ENCODE measurements around the gene PIP5KL1.
"Not testable (repeated sequence)": the region's sequence is repeated elsewhere in the genome, so short reads cannot be mapped to it uniquely, and the experiment has no call there.

The PIP5KL1 gene

DNA sequence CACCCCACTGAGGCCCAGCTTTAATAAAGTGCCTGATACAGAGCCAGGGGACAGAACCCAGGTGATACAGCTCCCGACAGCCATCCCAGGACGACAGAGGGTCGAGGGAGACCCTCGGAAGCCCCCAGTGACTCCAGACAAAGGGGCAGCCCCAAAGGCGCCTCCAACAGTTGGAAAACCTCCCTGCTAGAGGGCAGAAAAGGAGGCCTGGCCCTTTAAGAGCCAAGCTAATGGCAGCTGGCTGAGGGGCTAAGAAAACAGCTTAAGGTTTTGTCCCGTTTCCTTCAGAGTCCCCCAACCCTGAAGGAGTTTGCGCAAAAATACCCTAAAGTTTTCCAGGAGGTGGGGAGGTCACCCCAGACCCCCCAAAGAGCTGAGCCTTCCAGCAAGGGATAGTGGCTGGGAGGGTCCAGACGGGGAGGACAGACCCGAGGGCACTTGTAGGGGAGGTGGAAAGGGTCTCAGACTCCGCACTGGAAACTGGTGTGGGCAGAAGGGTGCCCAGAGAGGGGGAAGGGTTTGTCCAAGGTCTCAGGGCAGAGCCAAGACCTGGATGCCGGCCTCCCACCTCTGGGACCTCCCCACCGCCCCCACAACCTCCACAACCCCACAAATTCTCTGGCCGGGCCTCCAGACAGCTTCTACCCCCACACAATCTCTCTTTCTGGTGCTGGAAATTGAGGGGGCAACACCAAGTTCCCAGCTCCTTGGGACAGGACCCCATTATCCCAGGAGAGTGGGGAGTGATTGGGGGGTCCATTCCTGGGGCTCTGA lies 44.9 kb downstream of the PIP5KL1 start:
- DNase-seq, result no peak

- no peak for DNase-seq
Observed at GRCh38 chr9:127884976-127885490, 45.5 kb downstream of the PIP5KL1 start.

GRCh38 chr9:127884427-127884911 lies 46.1 kb downstream of the PIP5KL1 start:
- no peak for DNase-seq

DNA sequence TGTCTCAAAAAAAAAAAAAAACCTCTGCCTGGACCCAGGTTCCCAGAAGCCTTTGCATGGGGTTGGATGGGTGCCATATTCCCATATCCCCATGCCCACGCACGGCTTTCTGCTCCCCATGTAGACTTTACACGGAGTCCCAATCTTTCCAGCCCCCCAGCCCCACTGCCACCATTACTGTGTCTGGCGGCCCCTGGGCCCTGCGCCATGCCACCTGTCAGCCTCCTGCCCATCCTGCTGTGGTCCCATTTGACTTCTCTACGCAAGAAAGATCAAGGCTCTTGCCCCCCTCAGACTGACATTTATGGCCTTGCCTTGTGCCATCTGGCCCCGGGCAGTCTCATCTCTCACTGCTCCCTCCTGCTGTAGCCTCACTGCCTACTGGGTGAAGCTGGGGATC lies 46.6 kb downstream of the PIP5KL1 start:
- DNase-seq, result no peak

- not testable (repeated sequence) for DNase-seq
Observed at GRCh38 chr9:127881715-127882114, 48.9 kb downstream of the PIP5KL1 start.

DNA sequence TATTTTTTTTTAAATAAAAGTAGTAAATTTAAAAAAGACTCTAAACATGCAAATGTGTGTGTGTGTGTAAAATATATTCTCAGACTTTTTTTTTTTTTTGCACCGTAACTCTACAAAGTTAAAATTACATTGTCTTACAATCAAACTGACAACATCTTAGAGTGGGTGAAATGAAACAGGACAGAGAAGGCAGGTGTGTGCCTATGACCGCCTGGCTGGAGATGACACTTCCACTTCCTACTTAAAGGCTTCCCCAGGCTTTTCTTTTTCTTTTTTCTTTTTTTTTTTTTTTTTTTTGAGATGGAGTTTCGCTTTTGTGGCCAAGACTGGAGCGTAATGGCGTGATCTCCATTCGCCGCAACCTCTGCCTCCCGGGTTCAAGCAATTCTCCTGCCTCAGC lies 50.4 kb downstream of the PIP5KL1 start:
- no peak for DNase-seq

GRCh38 chr9:127878652-127879390 lies 51.8 kb downstream of the PIP5KL1 start:
- no peak for DNase-seq

DNA sequence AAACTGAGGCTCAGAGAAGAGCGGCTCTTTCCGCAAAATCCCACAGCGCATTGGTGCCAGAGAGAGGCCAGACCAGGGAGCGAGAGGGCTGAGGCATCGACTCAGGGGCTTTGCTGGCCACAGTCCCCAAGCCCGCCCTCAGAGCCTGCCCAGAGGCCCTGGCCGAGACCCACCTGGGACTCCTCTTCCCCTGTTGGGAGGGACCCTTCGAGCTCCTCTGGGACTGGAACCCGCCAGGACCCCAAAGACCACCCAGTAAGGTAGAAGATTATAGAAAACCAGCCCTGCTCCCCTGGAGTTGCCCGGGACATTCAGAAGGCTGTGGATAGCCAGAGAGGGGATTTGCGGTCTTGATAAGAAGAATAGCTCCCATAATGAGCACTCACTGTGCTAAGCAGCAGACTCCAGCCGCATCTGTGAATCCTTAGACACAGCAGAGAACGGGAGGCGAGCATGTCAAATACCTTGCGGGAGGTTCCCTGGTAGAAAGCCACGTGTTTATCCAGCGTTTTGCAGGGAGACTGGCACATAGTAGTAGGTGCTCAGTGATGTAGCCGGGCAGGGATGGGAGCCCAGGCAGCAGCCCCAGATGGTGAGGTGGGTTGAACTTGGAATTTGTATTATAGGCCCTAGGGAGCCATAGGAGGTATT lies 52.5 kb downstream of the PIP5KL1 start:
- DNase-seq, result no peak

- DNase-seq, result no peak
Observed at GRCh38 chr9:127877566-127877998, 53.0 kb downstream of the PIP5KL1 start, which contains the start of gene AK1. Gene AK1 (minus strand): TSS chr9:127877675. CDS start chr9:127874617, 3,058 bp downstream.

- no peak for DNase-seq
Observed at GRCh38 chr9:127876764-127877562, 53.6 kb downstream of the PIP5KL1 start.

DNA sequence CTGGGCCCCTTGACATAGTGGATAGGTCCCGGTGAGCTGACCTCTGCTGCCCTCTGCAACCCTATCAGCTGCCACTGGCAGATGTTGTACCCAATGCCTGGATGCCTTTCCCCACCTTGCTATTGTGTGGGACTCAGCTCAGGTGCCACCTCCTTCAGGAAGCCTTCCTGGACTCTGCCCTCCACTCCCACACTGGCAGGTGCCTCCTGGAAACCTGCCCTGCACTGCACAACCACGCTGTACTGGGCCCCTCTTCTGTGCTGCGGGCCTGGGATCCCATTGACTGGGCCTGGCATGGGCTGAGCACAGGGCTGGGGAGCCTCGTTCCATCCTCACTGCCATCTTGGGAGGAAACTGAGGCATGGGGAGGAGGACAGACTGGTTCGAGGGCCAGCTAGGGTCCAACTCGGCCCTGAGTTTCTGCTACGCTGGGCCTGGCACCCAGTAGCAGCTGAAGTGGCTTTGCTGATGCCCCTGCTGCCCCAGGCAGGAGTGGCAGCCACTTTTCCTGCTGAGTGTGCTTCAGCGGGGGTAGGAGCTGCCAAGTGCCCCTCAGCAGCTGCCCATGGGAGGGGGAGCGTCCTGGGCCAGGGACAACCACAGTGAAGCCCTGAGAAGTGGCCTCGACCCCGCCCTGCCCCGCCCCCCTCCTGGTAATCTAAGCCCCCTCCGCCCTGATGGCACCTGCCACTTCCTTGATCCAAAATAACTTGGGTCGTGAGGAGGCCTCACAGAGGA lies 54.4 kb downstream of the PIP5KL1 start:
- no peak for DNase-seq

GRCh38 chr9:127875306-127875966 lies 55.1 kb downstream of the PIP5KL1 start:
- no peak for DNase-seq

DNA sequence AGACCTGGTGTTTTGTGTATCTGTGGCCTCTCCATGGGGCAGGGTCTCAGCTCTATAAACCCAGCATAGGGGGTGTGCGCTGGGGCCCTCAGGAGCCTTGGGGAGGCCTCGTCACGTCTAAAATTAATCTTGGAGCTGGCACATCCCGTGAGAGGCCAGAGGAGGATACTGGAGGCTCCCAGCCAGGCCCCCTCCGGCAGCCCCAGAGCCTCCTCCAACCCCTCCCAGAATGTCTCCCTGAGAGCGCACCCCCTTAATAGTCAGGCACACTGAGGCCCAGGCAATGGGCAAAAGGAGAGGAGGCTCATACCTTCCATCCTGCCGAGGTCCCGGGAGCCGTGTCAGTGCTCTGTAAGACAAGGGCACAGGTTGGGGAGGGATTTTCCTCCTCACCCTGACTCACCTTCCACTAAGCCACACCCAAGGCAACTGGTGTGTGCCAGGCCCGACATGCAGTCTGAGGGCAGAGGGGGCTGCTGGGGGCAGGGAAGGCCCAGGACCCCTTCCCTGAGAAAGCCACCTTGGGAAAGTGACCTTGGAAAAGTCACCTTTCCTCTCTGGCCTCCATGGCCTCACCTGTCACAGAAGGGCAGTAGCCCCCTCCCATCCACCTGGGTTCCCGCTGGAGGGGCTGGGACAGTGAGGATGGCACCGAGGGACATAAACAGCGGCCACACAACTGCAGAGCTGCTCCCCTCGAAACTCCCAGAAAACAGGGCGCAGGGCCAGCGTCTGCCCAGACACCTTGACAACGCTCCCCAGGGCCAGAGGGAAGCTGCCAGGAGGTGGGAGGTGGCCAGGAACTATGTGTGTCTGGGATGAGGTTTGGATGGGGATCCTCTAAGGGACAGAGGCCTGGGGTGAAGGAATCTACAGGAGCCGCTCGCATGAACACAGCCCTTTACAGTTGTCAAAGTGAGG lies 56.0 kb downstream of the PIP5KL1 start:
- no peak for DNase-seq

DNA sequence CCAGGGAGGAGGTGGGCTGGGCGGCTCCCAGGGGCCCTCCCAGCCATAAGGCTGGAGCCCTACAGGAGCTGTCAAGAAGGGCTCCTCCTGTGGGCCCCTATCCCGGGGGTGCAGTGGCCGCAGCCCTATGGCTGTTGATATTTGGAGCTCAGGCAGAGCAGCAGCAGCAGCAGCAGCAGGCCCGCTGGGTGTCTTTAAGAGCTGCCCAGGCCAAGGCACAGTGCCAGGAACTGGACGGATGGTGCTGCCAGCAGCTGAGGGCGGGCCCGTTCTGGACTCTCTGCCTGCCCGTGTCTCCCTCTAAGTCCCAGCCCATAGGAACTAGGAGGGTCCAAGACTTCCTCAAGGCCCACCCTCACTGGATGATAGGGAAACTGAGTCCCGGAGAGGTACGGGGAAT lies 56.7 kb downstream of the PIP5KL1 start:
- DNase-seq, result no peak

- DNase-seq, result no peak
Observed at GRCh38 chr9:127873223-127873691, 57.3 kb downstream of the PIP5KL1 start.

GRCh38 chr9:127872369-127873222 lies 58.0 kb downstream of the PIP5KL1 start:
- no peak for DNase-seq

DNA sequence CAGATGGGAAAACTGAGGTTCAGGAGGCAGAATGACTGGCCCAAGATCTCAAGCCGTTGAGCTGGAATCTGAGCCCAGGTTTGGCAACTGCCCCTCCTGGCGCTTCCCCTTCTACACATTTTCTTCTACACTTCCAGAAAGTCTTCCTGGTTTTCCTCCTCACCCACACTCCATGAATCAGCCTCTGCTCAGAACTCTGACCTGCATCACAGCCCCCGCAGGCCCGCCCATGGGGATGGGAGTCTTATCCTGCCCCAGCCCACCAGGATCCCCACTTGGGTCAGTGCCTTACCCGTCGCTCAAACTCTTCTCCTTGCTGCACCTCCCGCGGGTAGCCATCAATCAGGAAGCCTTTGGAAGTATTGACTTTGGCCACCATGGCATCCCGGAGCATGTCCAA lies 59.0 kb downstream of the PIP5KL1 start:
- DNase-seq, result no peak

GRCh38 chr9:127870887-127871286 lies 59.7 kb downstream of the PIP5KL1 start:
- no peak for DNase-seq

Measured in stimulated activated CD8-positive, alpha-beta memory T cell treated with anti-CD3 and anti-CD28 coated beads, Interleukin-4, amount 100 ng/mL, for 48 hours (primary cell).